SK-N-MC (cell line): ENCODE measurements around the gene AOPEP.

Experiments
- DNase-seq: peaks from one replicate; pipeline ENCODE4 v3.0.0-alpha.2; 2011; ENCODE audit warnings: low read depth, low spot score
- H3K27ac ChIP-seq: fragments of 200-600 bp; sonication (generic); 2 replicates; pipeline ENCODE4 v1.5.1; 2016; ENCODE audit warnings: mixed run types
- H3K36me3 ChIP-seq: fragments of 200-600 bp; sonication (generic); 2 replicates; pipeline ENCODE4 v1.6.1; 2017; ENCODE audit warnings: antibody characterized with exemption, low read length, mixed read lengths; ENCODE audit not compliant: insufficient read depth
- H3K4me3 ChIP-seq: fragments of 200-600 bp; sonication (generic); 2 replicates; pipeline ENCODE4 v1.5.1; 2016
- H3K9ac ChIP-seq: fragments of 200-600 bp; sonication (generic); 2 replicates; pipeline ENCODE4 v1.8.0; 2017; ENCODE audit warnings: mixed run types, mixed read lengths; ENCODE audit not compliant: insufficient read length
- H3K9me3 ChIP-seq: fragments of 200-600 bp; sonication (generic); 2 replicates; pipeline ENCODE4 v1.6.1; 2017; ENCODE audit warnings: low read depth, mild to moderate bottlenecking, antibody characterized with exemption, low read length, moderate library complexity, mixed read lengths
- EZH2 ChIP-seq: fragments of 200-600 bp; sonication (generic); IDR thresholded peaks from one replicate; pipeline ENCODE4 v1.6.1; 2017; ENCODE audit warnings: antibody characterized with exemption
- FOXP2 ChIP-seq: optimal IDR thresholded peaks from 2 replicates; pipeline ENCODE3; 2011; ENCODE audit warnings: mild to moderate bottlenecking, moderate library complexity; ENCODE audit not compliant: insufficient read depth; ENCODE audit errors: extremely low read length, control extremely low read depth
- POLR2AphosphoS5 ChIP-seq: IDR thresholded peaks from 2 replicates; pipeline ENCODE4 v1.6.1; 2012; ENCODE audit warnings: mild to moderate bottlenecking, low read depth, low read length, borderline replicate concordance

Gene AOPEP

DNA sequence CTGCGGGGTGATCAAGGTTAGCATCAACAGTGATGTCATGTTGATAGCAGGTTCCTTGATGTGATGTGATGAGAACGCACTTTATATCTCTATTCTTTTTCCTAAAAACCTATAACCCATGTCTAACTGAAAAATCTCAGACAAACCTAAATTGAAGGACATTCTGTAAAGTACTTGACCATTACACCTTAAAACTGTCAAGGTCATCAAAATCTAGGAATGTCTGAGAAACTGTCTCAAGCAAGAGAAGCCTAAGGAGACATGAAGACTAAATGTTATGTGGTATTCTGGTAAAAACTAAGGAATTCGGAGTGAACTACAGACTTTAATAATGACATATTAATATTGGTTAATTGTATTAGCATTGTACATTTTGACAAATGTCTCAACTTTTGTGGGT, 170.0 kb downstream of the AOPEP start:
- DNase-seq = no peak
- H3K9me3 ChIP-seq = no peaks in the 10 kb centered on the region; the same call in 1 of the 2 replicates
- no peaks in the 10 kb centered on the region for H3K36me3 ChIP-seq
- H3K4me3 ChIP-seq = no peak overlapping the region
- H3K27ac ChIP-seq = no peak overlapping the region
- H3K9ac ChIP-seq = no peak overlapping the region
- no peak for TF ChIP-seq POLR2AphosphoS5
- no peak for TF ChIP-seq EZH2
- TF ChIP-seq FOXP2 = no peak

DNA sequence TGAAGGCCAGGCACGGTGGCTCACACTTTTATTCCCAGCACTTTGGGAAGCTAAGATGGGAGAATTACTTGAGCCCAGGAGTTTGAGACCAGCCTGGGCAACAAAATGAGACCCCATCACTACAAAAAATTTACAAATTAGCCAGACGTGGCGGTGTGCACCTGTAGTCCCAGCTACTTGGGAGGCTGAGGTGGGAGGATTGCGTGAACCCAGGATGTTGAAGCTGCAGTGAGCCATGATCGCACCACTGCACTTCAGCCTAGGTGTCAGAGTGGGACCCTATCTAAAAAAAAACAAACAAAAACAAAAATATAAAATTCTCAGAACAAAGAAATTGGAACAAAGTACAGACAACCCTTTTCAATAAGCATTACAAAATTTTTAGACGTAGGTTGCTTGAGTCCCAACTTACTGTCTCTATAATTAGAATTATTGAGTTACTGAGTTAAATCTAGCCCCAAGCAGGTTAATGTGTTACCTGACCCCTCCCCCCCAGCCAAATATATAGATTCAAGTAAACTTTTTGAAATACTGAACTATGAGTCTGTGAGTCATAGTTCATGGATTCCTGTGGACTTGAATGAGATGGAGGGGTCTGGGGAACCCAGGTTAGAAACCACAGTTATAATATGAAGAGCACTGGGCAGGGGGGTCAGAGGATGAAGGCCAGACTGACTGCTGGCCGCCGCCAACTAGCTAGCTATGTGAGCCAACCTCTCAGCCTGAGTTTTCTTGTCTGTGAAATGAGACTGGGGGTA, 173.1 kb downstream of the AOPEP start:
- H3K4me3 ChIP-seq = no peak overlapping the region
- no peak overlapping the region for H3K9ac ChIP-seq
- no peak for DNase-seq

GRCh38 chr9:94900222-94901018, 173.9 kb downstream of the AOPEP start:
- Histone ChIP-seq H3K9me3 (no peaks in the 10 kb centered on the region), H3K27ac (no peak overlapping the region), H3K36me3 (no peaks in the 10 kb centered on the region), H3K4me3 (no peak overlapping the region), H3K9ac (no peak overlapping the region)
- TF ChIP-seq POLR2AphosphoS5 = no peak
- no peak for TF ChIP-seq FOXP2
- no peak for TF ChIP-seq EZH2
- DNase-seq = no peak

More for the DNA sequence above, 173.1 kb downstream of the AOPEP start:
- Histone ChIP-seq H3K36me3 (no peaks in the 10 kb centered on the region), H3K27ac (no peak overlapping the region), H3K9me3 (no peaks in the 10 kb centered on the region)
- TF ChIP-seq EZH2 (no peak), FOXP2 (no peak), POLR2AphosphoS5 (no peak)

GRCh38 chr9:94901019-94901363, 174.5 kb downstream of the AOPEP start:
- no peak for DNase-seq
- H3K9me3 ChIP-seq = no peaks in the 10 kb centered on the region
- H3K4me3 ChIP-seq = no peak overlapping the region
- no peak overlapping the region for H3K27ac ChIP-seq
- no peaks in the 10 kb centered on the region for H3K36me3 ChIP-seq
- H3K9ac ChIP-seq = no peak overlapping the region
- TF ChIP-seq EZH2 = no peak
- TF ChIP-seq FOXP2 = no peak
- TF ChIP-seq POLR2AphosphoS5 = no peak

DNA sequence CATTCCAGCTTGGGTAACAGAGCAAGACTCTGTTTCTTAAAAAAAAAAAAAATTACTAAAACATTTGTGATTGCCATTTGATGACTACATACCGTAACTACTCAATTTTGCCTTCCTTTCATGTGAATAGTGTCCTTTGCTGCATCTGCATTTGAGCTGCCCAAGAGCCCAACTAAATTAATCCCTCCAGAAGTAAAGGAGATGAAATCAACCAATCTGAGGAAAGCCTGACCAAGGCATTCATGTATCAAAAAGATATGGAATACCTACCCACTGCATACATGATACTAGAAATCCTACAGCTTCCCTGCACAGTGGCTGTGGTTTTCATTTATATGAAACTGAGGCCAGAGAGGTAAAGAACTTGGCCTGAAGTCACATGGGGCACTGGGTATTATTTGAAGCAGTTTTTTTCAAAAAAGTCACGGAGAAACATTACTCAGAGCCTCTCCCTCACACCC, 177.5 kb downstream of the AOPEP start:
- H3K27ac ChIP-seq = no peak overlapping the region
- H3K9me3 ChIP-seq = no peaks in the 10 kb centered on the region
- no peak for TF ChIP-seq FOXP2
- TF ChIP-seq POLR2AphosphoS5 = no peak
- TF ChIP-seq EZH2 = no peak
- no peak for DNase-seq
- H3K4me3 ChIP-seq = no peak overlapping the region
- no peaks in the 10 kb centered on the region for H3K36me3 ChIP-seq
- no peak overlapping the region for H3K9ac ChIP-seq

DNA sequence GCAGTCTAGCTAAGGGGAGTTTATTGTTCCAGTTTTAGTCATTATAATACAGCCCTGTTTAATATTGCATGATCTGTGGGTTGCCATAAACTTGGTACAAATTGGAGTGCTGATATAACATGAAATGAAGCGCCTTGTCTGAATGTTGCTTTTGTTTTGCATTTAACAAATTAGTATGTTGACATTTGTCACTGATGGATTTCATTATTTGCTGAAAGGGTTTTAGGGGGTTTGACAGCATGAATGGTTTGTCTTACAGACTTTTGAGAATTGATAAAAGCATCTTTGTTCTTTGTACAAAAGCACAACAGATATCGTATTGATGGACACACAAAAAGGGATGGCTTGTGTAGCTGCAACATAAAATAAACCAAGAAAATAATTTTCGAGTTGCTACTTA, 178.3 kb downstream of the AOPEP start:
- DNase-seq = no peak
- no peak overlapping the region for H3K4me3 ChIP-seq
- H3K9ac ChIP-seq = no peak overlapping the region
- no peaks in the 10 kb centered on the region for H3K9me3 ChIP-seq
- no peak for TF ChIP-seq FOXP2
- TF ChIP-seq POLR2AphosphoS5 = no peak
- TF ChIP-seq EZH2 = no peak
- no peaks in the 10 kb centered on the region for H3K36me3 ChIP-seq
- H3K27ac ChIP-seq = no peak overlapping the region

- DNase-seq = no peak
- Histone ChIP-seq H3K27ac (no peak overlapping the region), H3K36me3 (no peaks in the 10 kb centered on the region), H3K4me3 (no peak overlapping the region), H3K9me3 (no peaks in the 10 kb centered on the region), H3K9ac (no peak overlapping the region)
- TF ChIP-seq FOXP2 (no peak), EZH2 (no peak)
Observed at GRCh38 chr9:94905606-94906005, 179.1 kb downstream of the AOPEP start.

DNA sequence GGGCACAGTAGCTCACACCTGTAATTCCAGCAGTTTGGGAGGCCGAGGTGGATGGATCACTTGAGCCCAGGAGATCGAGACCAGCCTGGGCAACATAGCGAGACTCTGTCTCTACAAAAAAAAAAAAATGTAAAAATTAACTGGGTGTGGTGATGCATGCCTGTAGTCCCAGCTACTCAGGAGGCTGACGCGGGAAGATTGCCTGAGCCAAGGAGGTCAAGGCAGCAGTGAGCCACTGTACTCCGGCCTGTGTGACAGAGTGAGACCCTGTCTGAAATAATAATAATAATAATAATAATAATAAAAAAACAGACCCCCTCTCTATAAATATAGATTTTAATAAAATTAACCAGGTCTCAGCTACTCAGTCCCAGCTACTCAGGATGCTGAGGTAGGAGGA, 179.7 kb downstream of the AOPEP start:
- TF ChIP-seq EZH2 (no peak), POLR2AphosphoS5 (no peak), FOXP2 (no peak)
- H3K27ac ChIP-seq = no peak overlapping the region
- no peak for DNase-seq
- H3K4me3 ChIP-seq = no peak overlapping the region
- no peaks in the 10 kb centered on the region for H3K9me3 ChIP-seq
- H3K9ac ChIP-seq = no peak overlapping the region
- H3K36me3 ChIP-seq = no peaks in the 10 kb centered on the region
